Caco-2 (cell line): ENCODE data around the gene PPT1. TPM values are rescaled to one million over a fixed set of nuclear protein-coding genes. Genes with fewer than 3 reads are reported as not detected.

Experiments
- BruUV-seq: library from RNA; stranded (reverse); fragments of 400-500 nt; replicated peaks from 2 replicates; lab custom pipeline; 2021; lab: Mats Ljungman, UMichigan
- CTCF ChIA-PET: fragments of 300-600 bp; sonication (Branson Sonifier 250); formaldehyde crosslinking; loops from one replicate; lab custom pipeline; 2022; ENCODE audit warnings: antibody characterized with exemption; lab: Charles Lee
- POLR2A ChIA-PET: fragments of 300-600 bp; sonication (Branson Sonifier 250); formaldehyde crosslinking; loops from one replicate; lab custom pipeline; 2022; ENCODE audit warnings: antibody characterized with exemption; lab: Charles Lee
- DNase-seq, 2 experiments: peaks; one replicate each; pipeline versions ENCODE4 v3.0.0 to v3.0.0-alpha.2; 2020 to 2022
- H3K27me3 ChIP-seq: replicated peaks from 2 replicates; pipeline ENCODE4 v1.6.0; 2011; ENCODE audit warnings: low read length; ENCODE audit not compliant: control insufficient read depth, insufficient read depth
- H3K36me3 ChIP-seq: 2 replicates; pipeline ENCODE4 v1.5.1; 2011; ENCODE audit warnings: low read length; ENCODE audit not compliant: control insufficient read depth, insufficient read depth
- H3K4me1 ChIP-seq: fragments of 250-450 bp; sonication (Bioruptor Pico); 2 replicates; pipeline ENCODE4 v1.5.1; 2020; ENCODE audit warnings: mild to moderate bottlenecking
- H3K4me3 ChIP-seq: 2 replicates; pipeline ENCODE4 v1.5.1; 2011; ENCODE audit warnings: low read depth, mild to moderate bottlenecking, control low read depth, low read length
- H3K9me3 ChIP-seq: fragments of 250-450 bp; sonication (Bioruptor Pico); 2 replicates; pipeline ENCODE4 v1.5.1; 2020; ENCODE audit warnings: mild to moderate bottlenecking, moderate library complexity
- H3K27ac Mint-ChIP-seq: one replicate; pipeline ENCODE4 v1.8.0; 2022; ENCODE audit warnings: mixed read lengths; ENCODE audit not compliant: unreplicated experiment
- H3K27me3 Mint-ChIP-seq: one replicate; pipeline ENCODE4 v1.8.0; 2022; ENCODE audit warnings: mixed read lengths; ENCODE audit not compliant: insufficient read depth, unreplicated experiment
- H3K36me3 Mint-ChIP-seq: one replicate; pipeline ENCODE4 v1.8.0; 2022; ENCODE audit warnings: mild to moderate bottlenecking, mixed read lengths; ENCODE audit not compliant: insufficient read depth, unreplicated experiment
- H3K4me1 Mint-ChIP-seq: one replicate; pipeline ENCODE4 v1.8.0; 2022; ENCODE audit warnings: low read depth, mixed read lengths; ENCODE audit not compliant: unreplicated experiment
- H3K4me3 Mint-ChIP-seq: one replicate; pipeline ENCODE4 v1.8.0; 2022; ENCODE audit warnings: mild to moderate bottlenecking, moderate library complexity, mixed read lengths; ENCODE audit not compliant: unreplicated experiment
- H3K9me3 Mint-ChIP-seq: one replicate; pipeline ENCODE4 v1.8.0; 2022; ENCODE audit warnings: mixed read lengths; ENCODE audit not compliant: unreplicated experiment
- intact Hi-C: fragments of 100-400 bp; cut with micrococcal nuclease; formaldehyde crosslinking; loops from one replicate; pipeline ENCODE4 v1.10.0; 2022; ENCODE audit not compliant: unreplicated experiment
- total RNA-seq: library from RNA; stranded (reverse); gene quantifications from 2 replicates; pipeline ENCODE4 v1.2.3, GENCODE V29; 2022
- TF ChIP-seq, protein P1 (sequence below), 2 experiments: fragments of 200-600 bp in 1 of 2; IDR thresholded peaks; 1 replicate in 1 of 2; 2 replicates in 1 of 2; pipeline versions ENCODE4 v1.5.1 to v1.8.0; 2011 to 2022; ENCODE audit warnings: antibody characterized with exemption in 1 of 2, control low read depth in 1 of 2, inconsistent platforms in 1 of 2, low read depth in 1 of 2, low read length in 1 of 2, mild to moderate bottlenecking in 1 of 2, moderate library complexity in 1 of 2; ENCODE audit not compliant: insufficient read depth in 1 of 2, severe bottlenecking in 1 of 2, unreplicated experiment in 1 of 2

PPT1 gene
- total RNA-seq, 1 experiment from 2014 or later: 144 TPM

DNA sequence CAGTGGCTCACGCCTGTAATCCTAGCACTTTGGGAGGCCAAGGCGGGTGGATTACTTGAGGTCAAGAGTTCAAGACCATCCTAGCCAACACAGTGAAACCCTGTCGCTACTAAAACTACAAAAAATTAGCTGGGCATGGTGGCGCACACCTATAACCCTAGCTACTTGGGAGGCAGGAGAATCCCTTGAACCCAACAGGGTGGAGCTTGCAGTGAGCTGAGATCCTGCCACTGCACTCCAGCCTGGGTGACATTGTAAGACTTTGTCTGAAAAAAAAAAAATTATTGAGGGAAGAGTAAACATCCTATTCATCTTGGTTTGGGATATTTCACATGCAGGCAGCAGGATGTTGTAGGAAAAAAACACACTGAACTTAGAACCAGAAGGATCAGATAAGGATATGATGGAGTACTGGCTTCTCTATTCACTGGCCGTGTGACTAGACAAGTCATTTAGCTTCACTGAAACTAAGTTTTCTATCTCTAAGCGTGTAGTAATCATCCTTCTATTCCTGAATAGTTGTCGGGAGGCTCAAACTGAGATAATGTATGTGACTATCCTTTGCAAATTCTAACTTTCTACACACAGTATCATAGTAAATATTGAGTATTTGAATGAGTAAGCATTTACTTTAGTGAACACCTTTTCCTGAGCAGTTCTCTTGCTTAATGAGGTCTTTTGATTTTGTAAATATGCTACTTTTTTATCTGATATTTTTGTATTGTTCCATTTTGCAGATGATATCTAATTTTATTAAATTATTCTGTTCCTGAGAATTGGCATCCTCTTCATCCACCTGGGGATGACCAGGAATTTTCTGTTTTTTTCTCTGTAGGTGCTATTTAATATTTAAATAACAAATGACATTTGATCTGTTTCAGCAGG, 38.4 kb downstream of the PPT1 start:
- H3K27me3 Mint-ChIP-seq: no peaks in the 10 kb centered on the region

DNA sequence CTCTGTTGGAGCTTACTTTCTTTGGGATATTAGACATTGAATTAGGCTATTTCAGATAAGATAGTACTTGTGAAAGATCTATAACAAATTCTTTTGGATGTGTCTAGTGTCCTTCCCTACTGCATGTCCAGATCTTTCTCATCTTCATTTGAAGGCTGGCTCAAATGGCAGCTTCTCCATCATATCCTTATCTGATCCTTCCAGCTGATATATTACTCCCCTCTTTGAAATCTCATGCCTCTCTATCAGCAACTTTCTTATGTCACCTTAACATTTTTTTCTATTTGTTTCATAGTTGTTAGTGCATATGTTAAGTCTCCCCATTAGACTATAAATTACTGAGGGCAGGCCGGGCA, 39.0 kb downstream of the PPT1 start:
- peaks cover 5% of the 10 kb centered on the region for H3K36me3 Mint-ChIP-seq
- H3K4me3 Mint-ChIP-seq: no peak overlapping the region
- no TSS peak for BruUV-seq
- Histone ChIP-seq H3K27me3 (no peaks in the 10 kb centered on the region), H3K4me1 (peaks cover 11% of the 10 kb centered on the region; the same call in 1 of the 2 replicates), H3K36me3 (no peaks in the 10 kb centered on the region), H3K4me3 (no peak overlapping the region), H3K9me3 (no peaks in the 10 kb centered on the region)
- no peak for DNase-seq
- TF ChIP-seq, protein P1, sequence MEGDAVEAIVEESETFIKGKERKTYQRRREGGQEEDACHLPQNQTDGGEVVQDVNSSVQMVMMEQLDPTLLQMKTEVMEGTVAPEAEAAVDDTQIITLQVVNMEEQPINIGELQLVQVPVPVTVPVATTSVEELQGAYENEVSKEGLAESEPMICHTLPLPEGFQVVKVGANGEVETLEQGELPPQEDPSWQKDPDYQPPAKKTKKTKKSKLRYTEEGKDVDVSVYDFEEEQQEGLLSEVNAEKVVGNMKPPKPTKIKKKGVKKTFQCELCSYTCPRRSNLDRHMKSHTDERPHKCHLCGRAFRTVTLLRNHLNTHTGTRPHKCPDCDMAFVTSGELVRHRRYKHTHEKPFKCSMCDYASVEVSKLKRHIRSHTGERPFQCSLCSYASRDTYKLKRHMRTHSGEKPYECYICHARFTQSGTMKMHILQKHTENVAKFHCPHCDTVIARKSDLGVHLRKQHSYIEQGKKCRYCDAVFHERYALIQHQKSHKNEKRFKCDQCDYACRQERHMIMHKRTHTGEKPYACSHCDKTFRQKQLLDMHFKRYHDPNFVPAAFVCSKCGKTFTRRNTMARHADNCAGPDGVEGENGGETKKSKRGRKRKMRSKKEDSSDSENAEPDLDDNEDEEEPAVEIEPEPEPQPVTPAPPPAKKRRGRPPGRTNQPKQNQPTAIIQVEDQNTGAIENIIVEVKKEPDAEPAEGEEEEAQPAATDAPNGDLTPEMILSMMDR (IDR thresholded peaks at IDR 0.05; ENCODE audit: insufficient read depth in 1 of 2, low read depth in 1 of 2, low read length in 1 of 2, severe bottlenecking in 1 of 2, unreplicated experiment in 1 of 2): no peak
- H3K27ac Mint-ChIP-seq: no peak overlapping the region
- ChIA-PET CTCF (no interaction called here), POLR2A (no interaction called here)
- intact Hi-C loops: no loop called here
- no peaks in the 10 kb centered on the region for H3K27me3 Mint-ChIP-seq
- no peaks in the 10 kb centered on the region for H3K9me3 Mint-ChIP-seq
- peaks cover 7% of the 10 kb centered on the region for H3K4me1 Mint-ChIP-seq

More for the DNA sequence above, 38.4 kb downstream of the PPT1 start:
- ChIA-PET POLR2A (no interaction called here), CTCF (interaction anchor here (0.5 kb wide), 1 partner anchor 40 kb away, joined by 3 read pairs; no protein-coding TSS in a partner anchor)
- Mint-ChIP-seq H3K4me1 (peaks cover 7% of the 10 kb centered on the region), H3K36me3 (peaks cover 9% of the 10 kb centered on the region), H3K27ac (no peak overlapping the region), H3K4me3 (no peak overlapping the region), H3K9me3 (no peaks in the 10 kb centered on the region)
- Histone ChIP-seq H3K4me1 (peaks cover 11% of the 10 kb centered on the region; the same call in 1 of the 2 replicates), H3K9me3 (no peaks in the 10 kb centered on the region), H3K27me3 (no peaks in the 10 kb centered on the region), H3K36me3 (no peaks in the 10 kb centered on the region), H3K4me3 (no peak overlapping the region)
- intact Hi-C loops: no loop called here
- no TSS peak for BruUV-seq
- DNase-seq: no peak
- TF ChIP-seq, protein P1 (IDR thresholded peaks at IDR 0.05; ENCODE audit: insufficient read depth in 1 of 2, low read depth in 1 of 2, low read length in 1 of 2, severe bottlenecking in 1 of 2, unreplicated experiment in 1 of 2): no peak

DNA sequence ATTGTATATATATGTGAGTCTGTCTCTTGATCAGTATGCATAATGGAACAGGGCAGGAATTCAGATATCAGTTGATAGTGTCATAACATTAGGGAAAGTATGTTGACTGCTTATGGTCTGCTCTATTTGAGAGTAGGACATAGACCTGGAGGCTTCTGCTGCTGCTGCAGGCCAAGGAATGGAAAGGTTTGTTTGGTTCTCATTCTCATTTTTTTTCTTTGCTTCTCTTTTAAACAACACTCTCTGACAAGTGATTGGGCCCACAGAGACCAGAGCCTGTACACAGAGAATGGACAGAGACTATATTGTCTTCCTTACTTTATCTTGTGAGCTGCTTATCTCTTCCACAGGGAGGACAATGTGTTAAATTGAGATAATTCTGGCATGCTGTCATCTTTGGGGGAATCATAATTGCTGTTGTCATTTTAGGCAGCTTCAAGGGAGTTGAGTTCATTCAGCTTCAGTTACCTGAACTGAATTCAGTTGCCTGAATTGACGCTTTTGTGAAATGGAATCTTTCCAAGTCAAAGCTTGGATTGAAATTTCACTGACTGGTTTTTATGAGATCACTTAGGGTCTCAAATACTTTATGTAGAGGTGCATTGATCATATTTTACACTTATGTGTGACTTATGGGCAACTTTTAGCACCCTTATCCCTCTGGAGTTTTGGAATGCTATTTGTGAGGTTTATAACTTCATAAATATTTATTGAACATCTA, 39.6 kb downstream of the PPT1 start:
- H3K27me3 Mint-ChIP-seq: no peaks in the 10 kb centered on the region
- peaks cover 7% of the 10 kb centered on the region for H3K4me1 Mint-ChIP-seq
- DNase-seq: no peak
- H3K9me3 ChIP-seq: no peaks in the 10 kb centered on the region
- CTCF ChIA-PET: no interaction called here
- BruUV-seq: no TSS peak
- TF ChIP-seq, protein P1 (IDR thresholded peaks at IDR 0.05; ENCODE audit: insufficient read depth in 1 of 2, low read depth in 1 of 2, low read length in 1 of 2, severe bottlenecking in 1 of 2, unreplicated experiment in 1 of 2): no peak
- intact Hi-C loops: no loop called here
- peaks cover 5% of the 10 kb centered on the region for H3K36me3 Mint-ChIP-seq
- H3K9me3 Mint-ChIP-seq: no peaks in the 10 kb centered on the region
- no peak overlapping the region for H3K4me3 Mint-ChIP-seq
- H3K4me1 ChIP-seq: peaks cover 11% of the 10 kb centered on the region; the same call in 1 of the 2 replicates
- no peak overlapping the region for H3K27ac Mint-ChIP-seq
- no peaks in the 10 kb centered on the region for H3K27me3 ChIP-seq
- no peaks in the 10 kb centered on the region for H3K36me3 ChIP-seq
- H3K4me3 ChIP-seq: no peak overlapping the region
- POLR2A ChIA-PET: no interaction called here
